Central memory CD4-positive, alpha-beta T cell (primary cell): ENCODE measurements around the gene PACSIN2.

Source experiments
- DNase-seq: peaks from one replicate; pipeline ENCODE4 v3.0.0; 2022

Gene PACSIN2

GRCh38 chr22:42878561-42879305 is 136.2 kb downstream of the PACSIN2 start:
- DNase-seq = no peak

- no peak for DNase-seq
These were observed 137.2 kb downstream of the PACSIN2 start for GRCh38 chr22:42877597-42878340.

GRCh38 chr22:42877158-42877557 is 137.8 kb downstream of the PACSIN2 start:
- DNase-seq = no peak

- no peak for DNase-seq
These were observed 138.9 kb downstream of the PACSIN2 start for GRCh38 chr22:42876041-42876440.

- no peak for DNase-seq
These were observed 140.9 kb downstream of the PACSIN2 start for GRCh38 chr22:42874010-42874409.

- DNase-seq = no peak
These were observed 141.6 kb downstream of the PACSIN2 start for GRCh38 chr22:42873356-42873755.

- no peak for DNase-seq
These were observed 142.1 kb downstream of the PACSIN2 start for GRCh38 chr22:42872821-42873220.

- no peak for DNase-seq
These were observed 143.6 kb downstream of the PACSIN2 start for GRCh38 chr22:42871146-42872050.

- DNase-seq = no peak
These were observed 145.0 kb downstream of the PACSIN2 start for GRCh38 chr22:42869888-42870480.

GRCh38 chr22:42869463-42869862 is 145.5 kb downstream of the PACSIN2 start:
- DNase-seq = no peak

- DNase-seq = no peak
These were observed 146.1 kb downstream of the PACSIN2 start for GRCh38 chr22:42868751-42869251.

- no peak for DNase-seq
These were observed 148.8 kb downstream of the PACSIN2 start for GRCh38 chr22:42866100-42866499.

- no peak for DNase-seq
These were observed 149.4 kb downstream of the PACSIN2 start for GRCh38 chr22:42865536-42865935.

GRCh38 chr22:42863349-42863961 is 151.5 kb downstream of the PACSIN2 start:
- DNase-seq = peak; percentile 9

- no peak for DNase-seq
These were observed 152.8 kb downstream of the PACSIN2 start for GRCh38 chr22:42862045-42862734.

GRCh38 chr22:42860968-42861367 is 154.0 kb downstream of the PACSIN2 start:
- no peak for DNase-seq

- DNase-seq = no peak
These were observed 157.0 kb downstream of the PACSIN2 start for GRCh38 chr22:42857845-42858481.

- peak; percentile 95 for DNase-seq
These were observed 157.9 kb downstream of the PACSIN2 start, which contains the start of gene ARFGAP3 for GRCh38 chr22:42856865-42857704. TSS of gene ARFGAP3 (minus strand) at chr22:42857273. CDS start at chr22:42857182, 91 bp downstream.

- peak; percentile 64 for DNase-seq
These were observed 158.6 kb downstream of the PACSIN2 start for GRCh38 chr22:42856179-42856864.
